ENCODE results near the gene PDS5B. TPM values are rescaled to one million over a fixed set of nuclear protein-coding genes. Genes with fewer than 3 reads are reported as not detected.

Gene PDS5B
- total and polyA plus RNA-seq, 3 experiments from 2014 or later: 39.4 to 55.1 (median 45.4) TPM

- Histone ChIP-seq H3K36me3 (ENCODE audit: insufficient read depth, low read length) (no peaks in the 10 kb centered on the region), H3K4me1 (ENCODE audit: insufficient read depth, low read length) (peaks cover 6% of the 10 kb centered on the region), H3K27ac (ENCODE audit: low read depth, low read length) (no peak overlapping the region), H3K9me3 (ENCODE audit: low read length) (no peaks in the 10 kb centered on the region), H3K4me3 (ENCODE audit: low read length) (no peak overlapping the region), H3K27me3 (ENCODE audit: insufficient read depth, low read length, poor library complexity, severe bottlenecking) (no peaks in the 10 kb centered on the region)
- ChIA-PET CTCF (interaction anchor here (1.5 to 2.7 kb wide), 4 partner anchors 11 to 69 kb away, joined by 4 to 11 read pairs (median 6); no protein-coding TSS in a partner anchor), POLR2A (interaction anchor here (0.7 kb wide), 1 partner anchor 964 kb away, joined by 3 read pairs; no protein-coding TSS in a partner anchor)
- peaks cover 10 to 13% (median 10%) of the 10 kb centered on the region in 3 donors for H3K4me1 Mint-ChIP-seq
- no peak overlapping the region for H3K4me3 Mint-ChIP-seq
- peaks cover under 1 to 4% of the 10 kb centered on the region in 2 donors for H3K27me3 Mint-ChIP-seq
- H3K9me3 Mint-ChIP-seq: peaks cover 4 to 13% (median 7%) of the 10 kb centered on the region in 5 donors
- H3K36me3 Mint-ChIP-seq: peaks cover 2 to 6% (median 6%) of the 10 kb centered on the region in 3 donors
- no peak for DNase-seq
- no peak overlapping the region for H3K27ac Mint-ChIP-seq
Observed at GRCh38 chr13:32582281-32582680, 4.0 kb upstream of the PDS5B start.

- ChIA-PET POLR2A (no interaction called here), CTCF (interaction anchor here (2.7 kb wide), 1 partner anchor 68 kb away, joined by 11 read pairs; no protein-coding TSS in a partner anchor)
- DNase-seq: no peak
- Histone ChIP-seq H3K4me1 (ENCODE audit: insufficient read depth, low read length) (peaks cover 6% of the 10 kb centered on the region), H3K4me3 (ENCODE audit: low read length) (no peak overlapping the region), H3K36me3 (ENCODE audit: insufficient read depth, low read length) (no peaks in the 10 kb centered on the region), H3K27ac (ENCODE audit: low read depth, low read length) (no peak overlapping the region), H3K9me3 (ENCODE audit: low read length) (no peaks in the 10 kb centered on the region), H3K27me3 (ENCODE audit: insufficient read depth, low read length, poor library complexity, severe bottlenecking) (no peaks in the 10 kb centered on the region)
- Mint-ChIP-seq H3K9me3 (peaks cover 0 to 7% (median 2%) of the 10 kb centered on the region in 5 donors), H3K27ac (peak overlapping the region in 1 of 8 donors; percentile 40), H3K27me3 (peaks cover 1 to 4% of the 10 kb centered on the region in 2 donors), H3K36me3 (peaks cover 0 to 11% (median 3%) of the 10 kb centered on the region in 3 donors), H3K4me1 (peaks cover 16 to 20% (median 18%) of the 10 kb centered on the region in 3 donors), H3K4me3 (no peak overlapping the region)
Observed at GRCh38 chr13:32582991-32583390, 3.3 kb upstream of the PDS5B start.

GRCh38 chr13:32585550-32586079, 637 bp upstream of the PDS5B start:
- Histone ChIP-seq H3K36me3 (ENCODE audit: insufficient read depth, low read length) (no peaks in the 10 kb centered on the region), H3K4me1 (ENCODE audit: insufficient read depth, low read length) (peaks cover 17% of the 10 kb centered on the region), H3K27ac (ENCODE audit: low read depth, low read length) (peak overlapping the region; percentile 10), H3K4me3 (ENCODE audit: low read length) (peak overlapping the region; percentile 85), H3K9me3 (ENCODE audit: low read length) (no peaks in the 10 kb centered on the region), H3K27me3 (ENCODE audit: insufficient read depth, low read length, poor library complexity, severe bottlenecking) (no peaks in the 10 kb centered on the region)
- H3K9me3 Mint-ChIP-seq: no peaks in the 10 kb centered on the region
- H3K4me1 Mint-ChIP-seq: peaks cover 37 to 46% (median 44%) of the 10 kb centered on the region in 3 donors
- no peak for DNase-seq
- peak overlapping the region; percentile 78 to 97 (median 86) for H3K27ac Mint-ChIP-seq
- peaks cover 0 to 11% (median 0%) of the 10 kb centered on the region in 3 donors for H3K36me3 Mint-ChIP-seq
- ChIA-PET CTCF (interaction anchor here (0.6 to 2.2 kb wide), 36 partner anchors 8 to 1145 kb away, joined by 3 to 40 read pairs (median 4); partner anchors contain the start of gene N4BP2L2), POLR2A (interaction anchor here (0.6 to 1.3 kb wide), 9 partner anchors 39 to 957 kb away, joined by 3 to 8 read pairs (median 4); partner anchors contain the start of genes BRCA2, N4BP2L1, N4BP2L2 and ZAR1L)
- H3K4me3 Mint-ChIP-seq: peak overlapping the region; percentile 81 to 95 (median 86)
- peaks cover 1 to 4% of the 10 kb centered on the region in 2 donors for H3K27me3 Mint-ChIP-seq

- no peaks in the 10 kb centered on the region for H3K27me3 ChIP-seq (ENCODE audit: insufficient read depth, low read length, poor library complexity, severe bottlenecking)
- CTCF ChIA-PET: interaction anchor here (0.9 to 2.4 kb wide), 10 partner anchors 9 to 1137 kb away, joined by 3 to 32 read pairs (median 4); partner anchors contain the start of genes BRCA2 and ZAR1L
- Mint-ChIP-seq H3K9me3 (no peaks in the 10 kb centered on the region), H3K4me3 (peak overlapping the region; percentile 95 to 99 (median 97)), H3K4me1 (peaks cover 38 to 55% (median 53%) of the 10 kb centered on the region in 3 donors), H3K36me3 (peaks cover 0 to 11% (median 0%) of the 10 kb centered on the region in 3 donors), H3K27me3 (peaks cover 1 to 4% of the 10 kb centered on the region in 2 donors), H3K27ac (peak overlapping the region; percentile 95 to 97 (median 96))
- H3K36me3 ChIP-seq (ENCODE audit: insufficient read depth, low read length): no peaks in the 10 kb centered on the region
- peak overlapping the region; percentile 60 for H3K27ac ChIP-seq (ENCODE audit: low read depth, low read length)
- H3K4me1 ChIP-seq (ENCODE audit: insufficient read depth, low read length): peaks cover 18% of the 10 kb centered on the region
- DNase-seq: peak; percentile 49 to 73 (median 54)
- H3K9me3 ChIP-seq (ENCODE audit: low read length): no peaks in the 10 kb centered on the region
- peak overlapping the region; percentile 89 for H3K4me3 ChIP-seq (ENCODE audit: low read length)
- POLR2A ChIA-PET: interaction anchor here (0.7 to 1.6 kb wide), 5 partner anchors 47 to 272 kb away, joined by 3 to 11 read pairs (median 4); partner anchors contain the start of genes BRCA2, N4BP2L2 and ZAR1L
Observed at GRCh38 chr13:32587011-32587810, 959 bp downstream of the PDS5B start.

GRCh38 chr13:32587811-32588170, 1.5 kb downstream of the PDS5B start:
- peaks cover 0 to 11% (median 0%) of the 10 kb centered on the region in 3 donors for H3K36me3 Mint-ChIP-seq
- H3K4me1 Mint-ChIP-seq: peaks cover 42 to 60% (median 59%) of the 10 kb centered on the region in 3 donors
- Histone ChIP-seq H3K27ac (ENCODE audit: low read depth, low read length) (peak overlapping the region; percentile 60), H3K9me3 (ENCODE audit: low read length) (no peaks in the 10 kb centered on the region), H3K27me3 (ENCODE audit: insufficient read depth, low read length, poor library complexity, severe bottlenecking) (no peaks in the 10 kb centered on the region), H3K36me3 (ENCODE audit: insufficient read depth, low read length) (no peaks in the 10 kb centered on the region), H3K4me1 (ENCODE audit: insufficient read depth, low read length) (peaks cover 18% of the 10 kb centered on the region), H3K4me3 (ENCODE audit: low read length) (peak overlapping the region; percentile 89)
- peaks cover 1 to 4% of the 10 kb centered on the region in 2 donors for H3K27me3 Mint-ChIP-seq
- H3K9me3 Mint-ChIP-seq: no peaks in the 10 kb centered on the region
- peak overlapping the region; percentile 95 to 99 (median 97) for H3K4me3 Mint-ChIP-seq
- H3K27ac Mint-ChIP-seq: peak overlapping the region; percentile 95 to 97 (median 96)
- no peak for DNase-seq
- POLR2A ChIA-PET: interaction anchor here (0.7 to 1.6 kb wide), 5 partner anchors 47 to 272 kb away, joined by 3 to 11 read pairs (median 4); partner anchors contain the start of genes BRCA2, N4BP2L2 and ZAR1L
- CTCF ChIA-PET: interaction anchor here (0.9 to 2.4 kb wide), 10 partner anchors 8 to 1136 kb away, joined by 3 to 32 read pairs (median 4); partner anchors contain the start of genes BRCA2 and ZAR1L

- DNase-seq: no peak
- no peak overlapping the region for H3K4me3 ChIP-seq (ENCODE audit: low read length)
- H3K27ac ChIP-seq (ENCODE audit: low read depth, low read length): no peak overlapping the region
- CTCF ChIA-PET: interaction anchor here (1.9 to 2.4 kb wide), 4 partner anchors 48 to 954 kb away, joined by 10 to 32 read pairs (median 17); no protein-coding TSS in a partner anchor
- Mint-ChIP-seq H3K27ac (peak overlapping the region in 5 of 8 donors; percentile 4 to 95 (median 62)), H3K4me3 (peak overlapping the region; percentile 63 to 99 (median 78)), H3K36me3 (peaks cover 0 to 11% (median 0%) of the 10 kb centered on the region in 3 donors), H3K4me1 (peaks cover 48 to 69% (median 66%) of the 10 kb centered on the region in 3 donors), H3K9me3 (no peaks in the 10 kb centered on the region), H3K27me3 (peaks cover 0 to 1% of the 10 kb centered on the region in 2 donors)
- no peaks in the 10 kb centered on the region for H3K27me3 ChIP-seq (ENCODE audit: insufficient read depth, low read length, poor library complexity, severe bottlenecking)
- H3K9me3 ChIP-seq (ENCODE audit: low read length): no peaks in the 10 kb centered on the region
- H3K4me1 ChIP-seq (ENCODE audit: insufficient read depth, low read length): peaks cover 18% of the 10 kb centered on the region
- POLR2A ChIA-PET: interaction anchor here (1.2 kb wide), 1 partner anchor 46 kb away, joined by 3 read pairs; no protein-coding TSS in a partner anchor
- H3K36me3 ChIP-seq (ENCODE audit: insufficient read depth, low read length): no peaks in the 10 kb centered on the region
Observed at GRCh38 chr13:32588736-32589135, 2.5 kb downstream of the PDS5B start.

- Histone ChIP-seq H3K27me3 (ENCODE audit: insufficient read depth, low read length, poor library complexity, severe bottlenecking) (no peaks in the 10 kb centered on the region), H3K9me3 (ENCODE audit: low read length) (no peaks in the 10 kb centered on the region), H3K27ac (ENCODE audit: low read depth, low read length) (no peak overlapping the region), H3K4me3 (ENCODE audit: low read length) (no peak overlapping the region), H3K36me3 (ENCODE audit: insufficient read depth, low read length) (no peaks in the 10 kb centered on the region), H3K4me1 (ENCODE audit: insufficient read depth, low read length) (peaks cover 18% of the 10 kb centered on the region)
- Mint-ChIP-seq H3K9me3 (no peaks in the 10 kb centered on the region), H3K36me3 (peaks cover 0 to 11% (median 0%) of the 10 kb centered on the region in 3 donors), H3K4me3 (peak overlapping the region in 4 of 7 donors; percentile 3 to 99 (median 26)), H3K27ac (peak overlapping the region in 2 of 8 donors; percentile 34 to 95), H3K4me1 (peaks cover 55 to 76% (median 74%) of the 10 kb centered on the region in 3 donors), H3K27me3 (peaks cover 0 to 1% of the 10 kb centered on the region in 2 donors)
- POLR2A ChIA-PET: no interaction called here
- CTCF ChIA-PET: interaction anchor here (0.9 to 1.4 kb wide), 2 partner anchors 50 to 53 kb away, joined by 4 to 5 read pairs; no protein-coding TSS in a partner anchor
- no peak for DNase-seq
Observed at GRCh38 chr13:32589471-32589870, 3.2 kb downstream of the PDS5B start.
